K562 (cell line): ENCODE measurements around the gene GUK1. TPM values are rescaled to one million over a fixed set of nuclear protein-coding genes. Genes with fewer than 3 reads are reported as not detected.
A peak's percentile ranks its signal among the peaks of the same experiment; 100 is the strongest.

Source experiments
- ARID1B ChIP-seq: fragments of 450-650 bp; IDR thresholded peaks from 2 replicates; pipeline ENCODE4 v1.6.1; 2016; ENCODE audit warnings: antibody characterized with exemption, mild to moderate bottlenecking, inconsistent platforms
- DNMT1 ChIP-seq: fragments of 450-650 bp; IDR thresholded peaks from 2 replicates; pipeline ENCODE4 v1.6.1; 2016; ENCODE audit warnings: antibody characterized with exemption, mild to moderate bottlenecking
- ETS2 ChIP-seq: IDR thresholded peaks from 2 replicates; pipeline ENCODE4 v1.6.1; 2016; ENCODE audit warnings: borderline replicate concordance, missing genetic modification characterization, mild to moderate bottlenecking, moderate library complexity, missing compliant biosample characterization; ENCODE audit not compliant: poor library complexity, severe bottlenecking
- GATAD2B ChIP-seq: fragments of 450-650 bp; IDR thresholded peaks from 2 replicates; pipeline ENCODE4 v1.6.1; 2017; ENCODE audit warnings: mild to moderate bottlenecking, borderline replicate concordance
- ILF3 ChIP-seq: fragments of 450-650 bp; IDR thresholded peaks from 2 replicates; pipeline ENCODE4 v1.6.1; 2018; ENCODE audit warnings: antibody characterized with exemption, mild to moderate bottlenecking, moderate library complexity, borderline replicate concordance
- SMARCB1 ChIP-seq: IDR thresholded peaks from 2 replicates; pipeline ENCODE4 v1.6.1; 2011; ENCODE audit warnings: improper control_type of control experiment, low read depth; ENCODE audit not compliant: insufficient read length
- STAT5A ChIP-seq: IDR thresholded peaks from 2 replicates; pipeline ENCODE4 v1.6.1; 2012; ENCODE audit warnings: low read length, inconsistent platforms, borderline replicate concordance
- TSC22D4 ChIP-seq: fragments of 450-650 bp; IDR thresholded peaks from 2 replicates; pipeline ENCODE4 v1.6.1; 2016; ENCODE audit warnings: missing genetic modification characterization, missing biosample characterization, control low read depth
- WHSC1 ChIP-seq: IDR thresholded peaks from one replicate; pipeline ENCODE4 v1.6.1; 2012; ENCODE audit warnings: low read length, control low read depth, inconsistent platforms
- ZNF347 ChIP-seq: fragments of 450-650 bp; formaldehyde crosslinking; IDR thresholded peaks from 2 replicates; pipeline ENCODE4 v1.4.0; 2020; ENCODE audit warnings: low read depth, mild to moderate bottlenecking, moderate library complexity
- polyA plus RNA-seq, 8 experiments: library from polyadenylated mRNA; depleted of rRNA in 4 of 8; stranded (reverse) in 5 of 8; unstranded in 3 of 8; fragments of >200 nt; fragmentation: Nextera tagmentation in 2 of 8; fragmentation: Illumina TruSeq in 1 of 8; extraction: Ambion mirVana in 2 of 8; extraction: Trizol in 1 of 8; gene quantifications; 2 replicates each; pipeline versions ENCODE4 v1.2.1 to v1.2.3, GENCODE V29; 2011 to 2014; ENCODE audit warnings: inconsistent platforms in 1 of 8, missing spikeins in 1 of 8
- total RNA-seq, 7 experiments: library from RNA; depleted of rRNA in 6 of 7; stranded (reverse); fragments of >200 nt in 6 of 7; fragmentation: Illumina TruSeq in 2 of 7; extraction: Trizol in 2 of 7; gene quantifications; 2 replicates each; pipeline versions ENCODE4 v1.2.1 to v1.2.3, GENCODE V29; 2011 to 2021; ENCODE audit warnings: low replicate concordance in 1 of 7
- TF ChIP-seq, protein P1 (sequence below): fragments of 450-650 bp; formaldehyde crosslinking; IDR thresholded peaks from 2 replicates; pipeline ENCODE4 v1.4.0; 2020; ENCODE audit warnings: mild to moderate bottlenecking, mixed read lengths
- TF ChIP-seq, protein P2 (sequence below): sonication (generic); formaldehyde crosslinking; IDR thresholded peaks from 2 replicates; pipeline ENCODE4 v1.8.1; 2023; ENCODE audit warnings: mild to moderate bottlenecking, missing genetic modification reagents, moderate library complexity
- TF ChIP-seq, protein P3 (sequence below), 2 experiments: fragments of 450-650 bp; IDR thresholded peaks; 2 replicates each; pipeline ENCODE4 v1.6.1; 2016; ENCODE audit warnings: mild to moderate bottlenecking in 2 of 2, borderline replicate concordance in 1 of 2, low read depth in 1 of 2, moderate library complexity in 1 of 2
- TF ChIP-seq, protein P4 (sequence below): fragments of 250-450 bp; sonication (Bioruptor Pico); IDR thresholded peaks from 2 replicates; pipeline ENCODE4 v1.4.0; 2020; ENCODE audit warnings: borderline replicate concordance

GUK1 gene
- total and polyA plus RNA-seq, 9 of the 15 experiments (the other 6 are each of a cell fraction or from before 2014, with no cell fraction given): 7.0 to 331 (median 132) TPM

DNA sequence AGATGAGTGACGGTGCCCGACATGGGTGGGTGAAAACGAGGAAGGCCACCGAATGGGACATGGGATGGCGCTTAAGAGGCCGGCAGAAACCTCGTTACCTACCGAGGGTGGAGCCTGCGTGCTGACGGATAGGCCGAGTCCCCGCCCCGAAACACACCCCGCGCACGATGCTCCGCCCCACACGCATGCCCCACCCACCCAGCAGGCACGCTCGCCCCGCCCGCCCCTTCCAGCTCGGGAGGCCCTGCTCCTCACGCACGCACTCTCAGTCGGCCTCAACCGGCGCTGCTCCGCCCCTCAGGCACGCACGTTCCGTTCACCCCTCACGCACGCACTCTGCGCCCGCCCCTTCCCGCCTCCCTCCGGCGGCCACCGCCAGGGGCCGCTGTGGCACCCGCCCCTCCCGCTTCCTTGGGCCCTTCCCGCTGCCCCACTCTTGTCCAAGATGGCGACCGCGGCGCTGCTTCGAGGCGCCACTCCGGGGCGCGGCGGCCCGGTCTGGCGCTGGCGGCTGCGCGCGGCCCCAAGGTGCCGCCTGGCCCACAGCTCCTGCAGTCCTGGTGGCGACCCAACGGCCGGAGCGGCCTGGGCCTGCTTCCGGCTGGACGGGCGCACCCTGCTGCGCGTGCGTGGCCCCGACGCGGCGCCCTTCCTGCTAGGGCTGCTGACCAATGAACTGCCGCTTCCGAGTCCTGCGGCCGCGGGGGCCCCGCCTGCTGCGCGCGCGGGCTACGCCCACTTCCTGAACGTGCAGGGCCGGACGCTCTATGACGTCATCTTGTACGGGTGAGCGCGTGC is 25.5 kb downstream of the GUK1 start, which contains the start of gene IBA57 (continued):
- TF ChIP-seq ILF3: peak; percentile 98
- TF ChIP-seq, protein P1, sequence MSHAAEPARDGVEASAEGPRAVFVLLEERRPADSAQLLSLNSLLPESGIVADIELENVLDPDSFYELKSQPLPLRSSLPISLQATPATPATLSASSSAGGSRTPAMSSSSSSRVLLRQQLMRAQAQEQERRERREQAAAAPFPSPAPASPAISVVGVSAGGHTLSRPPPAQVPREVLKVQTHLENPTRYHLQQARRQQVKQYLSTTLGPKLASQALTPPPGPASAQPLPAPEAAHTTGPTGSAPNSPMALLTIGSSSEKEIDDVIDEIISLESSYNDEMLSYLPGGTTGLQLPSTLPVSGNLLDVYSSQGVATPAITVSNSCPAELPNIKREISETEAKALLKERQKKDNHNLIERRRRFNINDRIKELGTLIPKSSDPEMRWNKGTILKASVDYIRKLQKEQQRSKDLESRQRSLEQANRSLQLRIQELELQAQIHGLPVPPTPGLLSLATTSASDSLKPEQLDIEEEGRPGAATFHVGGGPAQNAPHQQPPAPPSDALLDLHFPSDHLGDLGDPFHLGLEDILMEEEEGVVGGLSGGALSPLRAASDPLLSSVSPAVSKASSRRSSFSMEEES: peak; percentile 40
- TF ChIP-seq DNMT1: no peak
- TF ChIP-seq, protein P2, sequence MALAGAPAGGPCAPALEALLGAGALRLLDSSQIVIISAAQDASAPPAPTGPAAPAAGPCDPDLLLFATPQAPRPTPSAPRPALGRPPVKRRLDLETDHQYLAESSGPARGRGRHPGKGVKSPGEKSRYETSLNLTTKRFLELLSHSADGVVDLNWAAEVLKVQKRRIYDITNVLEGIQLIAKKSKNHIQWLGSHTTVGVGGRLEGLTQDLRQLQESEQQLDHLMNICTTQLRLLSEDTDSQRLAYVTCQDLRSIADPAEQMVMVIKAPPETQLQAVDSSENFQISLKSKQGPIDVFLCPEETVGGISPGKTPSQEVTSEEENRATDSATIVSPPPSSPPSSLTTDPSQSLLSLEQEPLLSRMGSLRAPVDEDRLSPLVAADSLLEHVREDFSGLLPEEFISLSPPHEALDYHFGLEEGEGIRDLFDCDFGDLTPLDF (CRISPR knock-in tag): peak; percentile 93
- TF ChIP-seq ZNF347 (CRISPR knock-in tag): no peak
- no peak for TF ChIP-seq ARID1B
- no peak for TF ChIP-seq TSC22D4 (tag)
- no peak for TF ChIP-seq SMARCB1
- TF ChIP-seq, protein P3, sequence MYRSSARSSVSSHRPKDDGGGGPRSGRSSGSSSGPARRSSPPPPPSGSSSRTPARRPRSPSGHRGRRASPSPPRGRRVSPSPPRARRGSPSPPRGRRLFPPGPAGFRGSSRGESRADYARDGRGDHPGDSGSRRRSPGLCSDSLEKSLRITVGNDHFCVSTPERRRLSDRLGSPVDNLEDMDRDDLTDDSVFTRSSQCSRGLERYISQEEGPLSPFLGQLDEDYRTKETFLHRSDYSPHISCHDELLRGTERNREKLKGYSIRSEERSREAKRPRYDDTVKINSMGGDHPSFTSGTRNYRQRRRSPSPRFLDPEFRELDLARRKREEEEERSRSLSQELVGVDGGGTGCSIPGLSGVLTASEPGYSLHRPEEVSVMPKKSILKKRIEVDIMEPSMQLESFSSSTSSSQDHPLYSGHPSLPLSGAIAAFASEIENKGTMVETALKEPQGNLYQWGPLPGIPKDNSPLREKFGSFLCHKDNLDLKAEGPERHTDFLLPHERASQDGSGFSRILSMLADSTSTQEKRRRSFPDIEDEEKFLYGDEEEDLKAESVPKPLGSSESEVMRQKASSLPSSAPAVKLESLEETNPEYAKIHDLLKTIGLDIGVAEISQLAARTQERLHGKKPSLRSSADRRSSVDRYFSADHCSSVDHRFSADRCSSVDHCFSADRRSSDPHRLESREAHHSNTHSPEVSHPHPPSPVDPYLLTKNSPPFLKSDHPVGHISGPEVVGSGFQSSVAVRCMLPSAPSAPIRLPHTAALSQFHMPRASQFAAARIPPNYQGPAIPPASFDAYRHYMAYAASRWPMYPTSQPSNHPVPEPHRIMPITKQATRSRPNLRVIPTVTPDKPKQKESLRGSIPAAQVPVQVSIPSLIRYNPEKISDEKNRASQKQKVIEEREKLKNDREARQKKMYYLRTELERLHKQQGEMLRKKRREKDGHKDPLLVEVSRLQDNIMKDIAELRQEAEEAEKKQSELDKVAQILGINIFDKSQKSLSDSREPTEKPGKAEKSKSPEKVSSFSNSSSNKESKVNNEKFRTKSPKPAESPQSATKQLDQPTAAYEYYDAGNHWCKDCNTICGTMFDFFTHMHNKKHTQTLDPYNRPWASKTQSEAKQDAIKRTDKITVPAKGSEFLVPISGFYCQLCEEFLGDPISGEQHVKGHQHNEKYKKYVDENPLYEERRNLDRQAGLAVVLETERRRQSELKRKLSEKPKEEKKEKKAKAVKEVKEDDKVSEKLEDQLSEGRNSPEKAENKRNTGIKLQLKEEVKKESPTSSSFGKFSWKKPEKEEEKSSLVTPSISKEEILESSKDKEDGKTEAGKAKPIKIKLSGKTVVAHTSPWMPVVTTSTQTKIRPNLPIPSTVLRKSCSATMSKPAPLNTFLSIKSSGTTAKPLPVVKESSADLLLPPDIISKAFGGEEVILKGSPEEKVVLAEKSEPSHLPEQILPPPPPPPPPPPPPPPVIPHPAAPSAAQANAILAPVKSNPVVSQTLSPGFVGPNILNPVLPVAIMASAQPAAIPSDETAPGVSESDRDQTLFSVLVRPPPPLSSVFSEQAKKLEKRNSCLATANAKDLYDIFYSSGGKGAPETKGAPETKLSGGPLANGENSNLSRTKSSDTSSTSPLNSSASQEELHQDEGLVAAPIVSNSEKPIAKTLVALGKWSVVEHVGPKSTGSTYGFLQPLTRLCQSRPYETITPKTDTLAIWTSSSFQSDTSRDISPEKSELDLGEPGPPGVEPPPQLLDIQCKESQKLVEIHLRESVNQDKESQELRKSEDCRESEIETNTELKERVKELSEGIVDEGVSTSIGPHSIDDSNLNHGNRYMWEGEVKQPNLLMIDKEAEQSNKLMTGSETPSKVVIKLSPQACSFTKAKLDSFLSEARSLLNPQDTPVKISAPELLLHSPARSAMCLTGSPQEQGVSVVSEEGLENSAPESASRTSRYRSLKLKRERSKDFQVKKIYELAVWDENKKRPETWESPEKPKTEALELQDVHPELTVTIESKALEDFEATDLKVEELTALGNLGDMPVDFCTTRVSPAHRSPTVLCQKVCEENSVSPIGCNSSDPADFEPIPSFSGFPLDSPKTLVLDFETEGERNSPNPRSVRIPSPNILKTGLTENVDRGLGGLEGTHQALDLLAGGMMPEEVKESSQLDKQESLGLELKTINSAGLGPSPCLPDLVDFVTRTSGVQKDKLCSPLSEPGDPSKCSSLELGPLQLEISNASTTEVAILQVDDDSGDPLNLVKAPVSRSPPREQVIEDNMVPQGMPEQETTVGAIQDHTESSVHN (IDR thresholded peaks at IDR 0.05; ENCODE audit: borderline replicate concordance in 1 of 2, low read depth in 1 of 2): no peak
- no peak for TF ChIP-seq WHSC1
- peak; percentile 100 for TF ChIP-seq GATAD2B
- TF ChIP-seq, protein P4, sequence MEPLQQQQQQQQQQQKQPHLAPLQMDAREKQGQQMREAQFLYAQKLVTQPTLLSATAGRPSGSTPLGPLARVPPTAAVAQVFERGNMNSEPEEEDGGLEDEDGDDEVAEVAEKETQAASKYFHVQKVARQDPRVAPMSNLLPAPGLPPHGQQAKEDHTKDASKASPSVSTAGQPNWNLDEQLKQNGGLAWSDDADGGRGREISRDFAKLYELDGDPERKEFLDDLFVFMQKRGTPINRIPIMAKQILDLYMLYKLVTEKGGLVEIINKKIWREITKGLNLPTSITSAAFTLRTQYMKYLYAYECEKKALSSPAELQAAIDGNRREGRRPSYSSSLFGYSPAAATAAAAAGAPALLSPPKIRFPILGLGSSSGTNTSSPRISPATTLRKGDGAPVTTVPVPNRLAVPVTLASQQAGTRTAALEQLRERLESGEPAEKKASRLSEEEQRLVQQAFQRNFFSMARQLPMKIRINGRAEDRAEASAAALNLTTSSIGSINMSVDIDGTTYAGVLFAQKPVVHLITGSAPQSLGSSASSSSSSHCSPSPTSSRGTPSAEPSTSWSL (CRISPR knock-in tag): peak; percentile 79; the same call in 1 of the 2 replicates
- peak; percentile 86 for TF ChIP-seq ETS2 (tag)
- TF ChIP-seq STAT5A: no peak; the same call in 1 of the 2 replicates
